Pulmonary artery endothelial cell (primary cell): Measurements from ENCODE around the gene ACRBP. TPM values are rescaled to one million over a fixed set of nuclear protein-coding genes. Genes with fewer than 3 reads are reported as not detected.

Experiments
- total RNA-seq: library from RNA; depleted of rRNA; stranded (reverse); fragments of >200 nt; gene quantifications from 2 replicates; pipeline ENCODE4 v1.2.3, GENCODE V29; 2014

The ACRBP gene
- total RNA-seq, 1 donor from 2014 or later, result 0.26 TPM

Other genes starting within 250 kb of the ACRBP start
- not detected in 2 replicates for gene CD27, start 202.5 kb downstream of the ACRBP start, total RNA-seq
- gene TAPBPL, start 195.4 kb downstream of the ACRBP start, total RNA-seq, result 5.4 and 6.5 TPM in 2 replicates
- gene VAMP1, start 176.8 kb downstream of the ACRBP start, total RNA-seq, result 5.7 and 6.4 TPM in 2 replicates
- gene MRPL51, start 154.2 kb downstream of the ACRBP start, total RNA-seq, result 132 and 186 TPM in 2 replicates
- gene NCAPD2, start 153.3 kb downstream of the ACRBP start, total RNA-seq, result 48.6 and 95.9 TPM in 2 replicates
- gene GAPDH, start 112.9 kb downstream of the ACRBP start, total RNA-seq, result 6,666 and 8,207 TPM in 2 replicates
- gene IFFO1, start 91.4 kb downstream of the ACRBP start, total RNA-seq, result 8.3 and 9.0 TPM in 2 replicates
- 20.7 and 30.5 TPM in 2 replicates for gene NOP2, start 79.1 kb downstream of the ACRBP start, total RNA-seq
- 205 and 216 TPM in 2 replicates for gene CHD4, start 40.1 kb downstream of the ACRBP start, total RNA-seq
- gene LPAR5, start 11.5 kb downstream of the ACRBP start, total RNA-seq, result 0.04 and 0.07 TPM in 2 replicates
- 26.0 and 31.9 TPM in 2 replicates for gene ING4, start 15.7 kb upstream of the ACRBP start, total RNA-seq
- 9.5 and 12.0 TPM in 2 replicates for gene ZNF384, start 41.9 kb upstream of the ACRBP start, total RNA-seq
- not detected in 2 replicates for gene PIANP, start 53.4 kb upstream of the ACRBP start, total RNA-seq
- gene COPS7A, start 76.6 kb upstream of the ACRBP start, total RNA-seq, result 54.8 and 71.4 TPM in 2 replicates
- 56.9 and 94.9 TPM in 2 replicates for gene MLF2, start 105.7 kb upstream of the ACRBP start, total RNA-seq
- gene PTMS, start 118.9 kb upstream of the ACRBP start, total RNA-seq, result 45.2 and 61.3 TPM in 2 replicates
- gene LAG3, start 125.1 kb upstream of the ACRBP start, total RNA-seq, result 0.11 and 0.13 TPM in 2 replicates
- gene CD4, start 142.1 kb upstream of the ACRBP start, total RNA-seq, result 0.07 TPM in 1 of 2 replicates, not detected in the other
- 9.0 and 13.5 TPM in 2 replicates for gene GPR162, start 174.4 kb upstream of the ACRBP start, total RNA-seq
- gene P3H3, start 181.0 kb upstream of the ACRBP start, total RNA-seq, result 66.5 and 83.1 TPM in 2 replicates
- gene GNB3, start 193.5 kb upstream of the ACRBP start, total RNA-seq, result 0.79 and 1.4 TPM in 2 replicates
- gene CDCA3, start 203.9 kb upstream of the ACRBP start, total RNA-seq, result 11.0 and 27.2 TPM in 2 replicates
- 105 and 132 TPM in 2 replicates for gene USP5, start 204.7 kb upstream of the ACRBP start, total RNA-seq
- 941 and 1,374 TPM in 2 replicates for gene TPI1, start 220.1 kb upstream of the ACRBP start, total RNA-seq
- gene SPSB2, start 225.9 kb upstream of the ACRBP start, total RNA-seq, result 3.1 and 5.8 TPM in 2 replicates